NB4 (cell line): ENCODE results near the gene ATIC.
"Not testable (repeated sequence)": the region's sequence is repeated elsewhere in the genome, so short reads cannot be mapped to it uniquely, and the experiment has no call there.

ENCODE experiments used
- DNase-seq: peaks from one replicate; pipeline ENCODE4 v3.0.0; 2010; ENCODE audit warnings: low read depth
- H3K4me3 ChIP-seq: one replicate; pipeline ENCODE4 v1.5.1; 2011; ENCODE audit warnings: mild to moderate bottlenecking, low read depth, low read length, moderate library complexity
- CTCF ChIP-seq: IDR thresholded peaks from one replicate; pipeline ENCODE4 v1.5.1; 2012; ENCODE audit warnings: low read depth, low read length
- MAX ChIP-seq: IDR thresholded peaks from 2 replicates; pipeline ENCODE4 v1.6.1; 2011; ENCODE audit warnings: low read depth, low read length
- MYC ChIP-seq: IDR thresholded peaks from 2 replicates; pipeline ENCODE4 v1.6.1; 2011; ENCODE audit warnings: low read depth, low read length
- POLR2A ChIP-seq: IDR thresholded peaks from 2 replicates; pipeline ENCODE4 v1.6.1; 2011; ENCODE audit warnings: mild to moderate bottlenecking; ENCODE audit not compliant: insufficient read length; ENCODE audit errors: extremely low read depth

The ATIC gene

GRCh38 chr2:215356334-215356947 is 44.6 kb downstream of the ATIC start:
- H3K4me3 ChIP-seq, result no peak overlapping the region
- no peak for DNase-seq
- TF ChIP-seq MAX (no peak), CTCF (no peak), POLR2A (no peak), MYC (no peak)

- DNase-seq, result no peak
- no peak overlapping the region for H3K4me3 ChIP-seq
- TF ChIP-seq MYC (no peak), MAX (no peak), CTCF (no peak), POLR2A (no peak)
These were observed 45.1 kb downstream of the ATIC start for GRCh38 chr2:215356948-215357461.

- H3K4me3 ChIP-seq, result no peak overlapping the region
- DNase-seq, result no peak
- TF ChIP-seq MAX, result no peak
- no peak for TF ChIP-seq POLR2A
- no peak for TF ChIP-seq MYC
These were observed 45.8 kb downstream of the ATIC start for GRCh38 chr2:215357660-215358059.

GRCh38 chr2:215358312-215358845 is 46.5 kb downstream of the ATIC start:
- TF ChIP-seq MAX, result no peak
- TF ChIP-seq MYC, result no peak
- no peak for TF ChIP-seq CTCF
- TF ChIP-seq POLR2A, result no peak
- no peak for DNase-seq
- no peak overlapping the region for H3K4me3 ChIP-seq

GRCh38 chr2:215358891-215359575 is 47.2 kb downstream of the ATIC start:
- no peak for TF ChIP-seq POLR2A
- TF ChIP-seq CTCF, result no peak
- TF ChIP-seq MAX, result no peak
- no peak for TF ChIP-seq MYC

GRCh38 chr2:215359576-215359922 is 47.7 kb downstream of the ATIC start:
- no peak overlapping the region for H3K4me3 ChIP-seq
- DNase-seq, result no peak
- TF ChIP-seq CTCF, result no peak
- no peak for TF ChIP-seq MYC
- TF ChIP-seq POLR2A, result no peak

More at GRCh38 chr2:215358891-215359575, 47.2 kb downstream of the ATIC start:
- no peak for DNase-seq
- H3K4me3 ChIP-seq, result no peak overlapping the region

GRCh38 chr2:215360059-215360458 is 48.2 kb downstream of the ATIC start:
- not testable (repeated sequence) for H3K4me3 ChIP-seq

More at GRCh38 chr2:215360059-215360458, 48.2 kb downstream of the ATIC start:
- not testable (repeated sequence) for DNase-seq
